ENCODE data around the gene MYO18A.
"Not testable (repeated sequence)": the region's sequence is repeated elsewhere in the genome, so short reads cannot be mapped to it uniquely, and the experiment has no call there.

The MYO18A gene

GRCh38 chr17:29154516-29155226 is 25.5 kb downstream of the MYO18A start:
- H4K20me1 ChIP-seq = peaks cover 60% of the 10 kb centered on the region
- TF ChIP-seq Cebpa-rat (IDR thresholded peaks at IDR 0.05) = no peak
- peak overlapping the region; percentile 65 for H3K27ac ChIP-seq
- no peak overlapping the region for H3K4me3 ChIP-seq
- H3K4me1 ChIP-seq = peaks cover 66% of the 10 kb centered on the region
- no peaks in the 10 kb centered on the region for H3K9me3 ChIP-seq
- 0 out of 2 replicates have a peak, but pooled peaks cover 6% of the 10 kb centered on the region for H3K36me3 ChIP-seq
- H3K4me2 ChIP-seq = peak overlapping the region; percentile 76
- peak overlapping the region; percentile 57 for H3K9ac ChIP-seq
- no peaks in the 10 kb centered on the region for H3K27me3 ChIP-seq

- Histone ChIP-seq H3K9me3 (no peaks in the 10 kb centered on the region), H3K27ac (no peak overlapping the region), H3K4me2 (no peak overlapping the region), H3K36me3 (0 out of 2 replicates have a peak, but pooled peaks cover 6% of the 10 kb centered on the region), H3K4me3 (no peak overlapping the region), H3K9ac (no peak overlapping the region), H3K27me3 (no peaks in the 10 kb centered on the region), H3K4me1 (peaks cover 70% of the 10 kb centered on the region), H4K20me1 (peaks cover 33% of the 10 kb centered on the region; the same call in 1 of the 2 replicates)
- TF ChIP-seq Cebpa-rat (IDR thresholded peaks at IDR 0.05) = no peak
Observed at GRCh38 chr17:29151567-29151966, 28.6 kb downstream of the MYO18A start.

DNA sequence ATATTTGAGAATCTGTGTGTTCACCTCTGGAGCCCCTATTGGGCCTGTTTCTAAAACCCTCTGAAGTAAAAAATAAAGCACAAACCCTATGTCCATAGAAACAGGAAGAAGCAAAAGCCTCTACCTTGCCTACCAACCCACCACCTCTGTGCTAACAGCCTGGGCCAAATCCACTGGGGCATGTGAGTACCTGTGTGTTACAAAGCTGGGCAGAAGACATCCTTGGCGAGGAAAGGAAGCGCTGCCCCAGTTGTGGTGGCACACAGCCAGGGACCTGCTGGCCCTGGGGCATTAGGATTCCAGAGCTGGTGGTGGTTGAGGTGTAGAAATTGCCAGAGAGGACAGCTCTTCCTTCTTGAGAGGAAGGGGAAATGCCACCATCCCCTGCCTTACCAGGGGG is 30.0 kb downstream of the MYO18A start:
- Histone ChIP-seq H3K27ac (peak overlapping the region; percentile 75; the same call in 1 of the 2 replicates), H3K4me2 (peak overlapping the region; percentile 92), H3K4me3 (no peak overlapping the region), H3K36me3 (0 out of 2 replicates have a peak, but pooled peaks cover 6% of the 10 kb centered on the region), H3K9me3 (no peaks in the 10 kb centered on the region), H3K4me1 (peaks cover 72% of the 10 kb centered on the region), H4K20me1 (peaks cover 21% of the 10 kb centered on the region; the same call in 1 of the 2 replicates), H3K9ac (no peak overlapping the region), H3K27me3 (no peaks in the 10 kb centered on the region)
- no peak for TF ChIP-seq Cebpa-rat (IDR thresholded peaks at IDR 0.05)

GRCh38 chr17:29149431-29150064 is 30.6 kb downstream of the MYO18A start:
- Histone ChIP-seq H3K4me1 (peaks cover 72% of the 10 kb centered on the region), H3K27me3 (no peaks in the 10 kb centered on the region), H3K4me2 (peak overlapping the region; percentile 92), H4K20me1 (peaks cover 14% of the 10 kb centered on the region; the same call in 1 of the 2 replicates), H3K9me3 (no peaks in the 10 kb centered on the region), H3K4me3 (peak overlapping the region; percentile 64), H3K27ac (peak overlapping the region; percentile 75), H3K9ac (peak overlapping the region; percentile 72), H3K36me3 (0 out of 2 replicates have a peak, but pooled peaks cover 6% of the 10 kb centered on the region)
- TF ChIP-seq Cebpa-rat (IDR thresholded peaks at IDR 0.05) = no peak

- TF ChIP-seq Cebpa-rat (IDR thresholded peaks at IDR 0.05) = no peak
- H3K9ac ChIP-seq = peak overlapping the region; percentile 72
- H3K4me1 ChIP-seq = peaks cover 72% of the 10 kb centered on the region
- peak overlapping the region; percentile 92 for H3K4me2 ChIP-seq
- H3K27ac ChIP-seq = peak overlapping the region; percentile 75
- H3K9me3 ChIP-seq = no peaks in the 10 kb centered on the region
- H3K27me3 ChIP-seq = no peaks in the 10 kb centered on the region
- peak overlapping the region; percentile 64 for H3K4me3 ChIP-seq
- H3K36me3 ChIP-seq = 0 out of 2 replicates have a peak, but pooled peaks cover 2% of the 10 kb centered on the region
- 0 out of 2 replicates have a peak, but pooled peaks cover 11% of the 10 kb centered on the region for H4K20me1 ChIP-seq
Observed at GRCh38 chr17:29148790-29149430, 31.3 kb downstream of the MYO18A start.

DNA sequence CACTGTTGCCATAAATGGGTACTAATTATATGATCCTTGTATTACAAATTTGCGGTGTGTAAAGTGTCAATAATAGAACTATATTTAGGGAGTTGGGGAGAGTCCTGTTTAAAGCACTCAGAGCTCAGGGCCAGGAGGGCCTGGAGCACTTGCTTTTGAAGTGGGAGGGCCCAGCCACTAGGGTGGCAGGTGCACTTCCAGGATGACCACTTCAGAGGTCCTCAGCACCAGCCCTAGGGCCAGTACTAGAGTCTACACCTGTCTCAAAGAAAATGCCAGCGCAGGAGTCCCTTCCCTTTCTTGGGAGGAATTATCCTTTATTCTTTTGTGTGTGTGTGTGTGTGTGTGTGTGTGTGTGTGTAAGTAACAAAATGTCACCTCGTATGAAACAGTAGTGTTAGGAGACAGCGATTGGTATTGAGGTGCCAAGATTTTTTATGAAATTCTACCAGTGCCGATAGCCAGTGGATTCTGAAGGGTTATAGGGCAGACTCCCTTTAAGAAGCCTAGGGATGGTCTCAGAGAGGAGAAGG is 31.9 kb downstream of the MYO18A start:
- Histone ChIP-seq H3K27ac (peak overlapping the region; percentile 75), H3K4me2 (peak overlapping the region; percentile 92), H3K36me3 (no peaks in the 10 kb centered on the region), H4K20me1 (0 out of 2 replicates have a peak, but pooled peaks cover 11% of the 10 kb centered on the region), H3K4me3 (peak overlapping the region; percentile 64), H3K9ac (peak overlapping the region; percentile 72), H3K27me3 (no peaks in the 10 kb centered on the region), H3K9me3 (no peaks in the 10 kb centered on the region), H3K4me1 (peaks cover 78% of the 10 kb centered on the region)
- no peak for TF ChIP-seq Cebpa-rat (IDR thresholded peaks at IDR 0.05)

- peaks cover 84% of the 10 kb centered on the region for H3K4me1 ChIP-seq
- 0 out of 2 replicates have a peak overlapping the region, but pooled peaks have one; percentile 72 for H3K9ac ChIP-seq
- no peak overlapping the region for H3K4me3 ChIP-seq
- 0 out of 2 replicates have a peak, but pooled peaks cover 11% of the 10 kb centered on the region for H4K20me1 ChIP-seq
- H3K4me2 ChIP-seq = no peak overlapping the region
- H3K36me3 ChIP-seq = no peaks in the 10 kb centered on the region
- H3K27ac ChIP-seq = no peak overlapping the region
- TF ChIP-seq Cebpa-rat (IDR thresholded peaks at IDR 0.05) = no peak
- H3K27me3 ChIP-seq = no peaks in the 10 kb centered on the region
- no peaks in the 10 kb centered on the region for H3K9me3 ChIP-seq
Observed at GRCh38 chr17:29147682-29148081, 32.5 kb downstream of the MYO18A start.

DNA sequence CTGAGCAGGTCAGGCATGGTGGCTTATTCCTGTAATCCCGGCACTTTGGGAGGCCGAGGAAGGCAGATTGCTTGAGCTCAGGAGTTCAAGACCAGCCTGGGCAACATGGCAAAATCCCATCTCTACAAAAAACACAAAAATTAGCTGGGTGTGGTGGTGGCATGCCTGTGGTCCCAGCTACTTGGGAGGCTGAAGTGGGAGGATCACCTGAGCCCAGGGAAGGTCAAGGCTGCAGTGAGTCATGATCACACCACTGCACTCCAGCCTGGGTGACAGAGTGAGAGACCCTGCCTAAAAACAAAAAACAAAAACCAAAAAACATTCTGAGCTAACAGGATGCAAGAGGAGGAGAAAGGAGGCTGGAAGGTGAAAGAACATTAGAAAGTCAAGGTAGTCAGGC is 33.0 kb downstream of the MYO18A start:
- H4K20me1 ChIP-seq, H3K9ac ChIP-seq, H3K4me3 ChIP-seq, H3K27ac ChIP-seq, H3K36me3 ChIP-seq, H3K27me3 ChIP-seq, H3K9me3 ChIP-seq, H3K4me2 ChIP-seq: not testable (repeated sequence)
- peaks cover 89% of the 10 kb centered on the region for H3K4me1 ChIP-seq

DNA sequence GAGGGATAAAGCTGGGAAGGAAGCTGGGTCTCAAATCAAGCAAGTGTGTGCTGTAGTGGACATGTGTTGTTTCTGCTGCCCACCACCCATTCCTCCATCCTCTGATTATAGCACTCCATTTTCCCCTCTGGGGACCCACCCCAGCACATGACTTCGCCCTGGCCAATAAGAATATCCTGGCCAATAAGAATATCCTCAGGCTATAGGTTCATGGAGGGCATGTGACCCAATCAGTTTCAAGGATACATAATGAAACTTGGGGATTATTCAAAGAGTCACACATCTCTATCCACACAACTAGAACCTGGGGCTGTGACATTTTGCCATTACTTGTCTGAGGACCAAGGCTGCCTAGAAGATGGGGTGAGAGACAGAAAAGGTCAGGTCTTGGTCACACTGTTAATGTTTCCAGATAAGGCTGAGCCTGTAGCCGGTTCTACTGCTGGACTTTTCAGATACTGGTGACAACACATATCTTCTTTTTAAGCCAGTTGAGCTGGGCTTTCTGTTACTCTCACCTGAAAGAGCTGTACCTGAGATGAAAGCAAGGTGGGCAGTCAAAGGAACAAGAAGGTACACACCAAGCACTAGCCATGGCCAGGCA is 33.7 kb downstream of the MYO18A start:
- H3K4me2 ChIP-seq = peak overlapping the region; percentile 54

More for the DNA sequence above, 33.7 kb downstream of the MYO18A start:
- Histone ChIP-seq H3K4me1 (peaks cover 93% of the 10 kb centered on the region), H3K9me3 (no peaks in the 10 kb centered on the region), H3K4me3 (no peak overlapping the region), H4K20me1 (0 out of 2 replicates have a peak, but pooled peaks cover 2% of the 10 kb centered on the region), H3K27me3 (no peaks in the 10 kb centered on the region), H3K9ac (no peak overlapping the region), H3K36me3 (no peaks in the 10 kb centered on the region), H3K27ac (no peak overlapping the region)
- no peak for TF ChIP-seq Cebpa-rat (IDR thresholded peaks at IDR 0.05)
